Activated T-cell treated with anti-CD3 and anti-CD28 coated beads, Interleukin-2, amount 50 U/mL, for 24 hours (primary cell): Measurements from ENCODE around the gene PRSS57.

Experiments used
- DNase-seq: peaks from one replicate; pipeline ENCODE4 v3.0.0-alpha.2; 2020
- H3K27ac Mint-ChIP-seq: 2 replicates; pipeline ENCODE4 v1.8.0; 2020; ENCODE audit warnings: mild to moderate bottlenecking, mixed read lengths
- H3K27me3 Mint-ChIP-seq: 2 replicates; pipeline ENCODE4 v1.8.0; 2020; ENCODE audit warnings: mixed read lengths
- H3K36me3 Mint-ChIP-seq: 2 replicates; pipeline ENCODE4 v1.8.0; 2020; ENCODE audit warnings: low read depth, mixed read lengths
- H3K4me1 Mint-ChIP-seq: 2 replicates; pipeline ENCODE4 v1.8.0; 2020; ENCODE audit warnings: low read depth, mixed read lengths
- H3K4me3 Mint-ChIP-seq: 2 replicates; pipeline ENCODE4 v1.8.0; 2020; ENCODE audit warnings: mild to moderate bottlenecking, moderate library complexity, mixed read lengths
- H3K9me3 Mint-ChIP-seq: 2 replicates; pipeline ENCODE4 v1.8.0; 2020; ENCODE audit warnings: mixed read lengths

PRSS57 gene

DNA sequence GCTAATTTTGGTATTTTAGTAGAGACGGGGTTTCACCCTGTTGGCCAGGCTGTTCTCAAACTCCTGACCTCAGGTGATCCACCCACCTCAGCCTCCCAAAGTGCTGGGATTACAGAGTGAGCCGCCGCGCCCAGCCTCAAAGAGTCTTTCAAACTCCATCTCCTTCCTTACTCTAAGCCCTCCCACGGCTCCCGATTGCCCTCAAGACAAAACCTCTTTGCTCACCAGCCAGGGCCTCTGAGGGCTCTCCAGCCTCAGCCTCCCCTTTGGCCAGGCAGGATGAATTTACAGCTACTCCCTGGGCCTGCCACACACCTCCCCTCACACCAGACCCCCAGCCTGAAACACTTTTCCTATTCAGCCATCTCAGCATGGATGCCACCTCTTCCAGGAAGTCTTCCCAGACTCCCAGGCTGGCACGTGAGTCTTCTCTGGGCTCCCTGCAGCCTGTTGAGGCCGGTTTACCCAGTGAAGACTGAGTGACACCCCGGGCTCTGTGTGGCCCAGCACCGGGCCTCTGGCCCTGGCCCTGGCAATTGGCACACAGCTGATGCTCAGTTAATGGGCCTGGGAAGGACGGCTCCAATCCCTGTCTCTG lies 7.6 kb downstream of the PRSS57 start:
- H3K36me3 Mint-ChIP-seq = no peaks in the 10 kb centered on the region
- no peaks in the 10 kb centered on the region for H3K4me1 Mint-ChIP-seq
- H3K4me3 Mint-ChIP-seq = no peak overlapping the region
- DNase-seq = no peak
- no peaks in the 10 kb centered on the region for H3K9me3 Mint-ChIP-seq
- no peak overlapping the region for H3K27ac Mint-ChIP-seq
- no peaks in the 10 kb centered on the region for H3K27me3 Mint-ChIP-seq

DNA sequence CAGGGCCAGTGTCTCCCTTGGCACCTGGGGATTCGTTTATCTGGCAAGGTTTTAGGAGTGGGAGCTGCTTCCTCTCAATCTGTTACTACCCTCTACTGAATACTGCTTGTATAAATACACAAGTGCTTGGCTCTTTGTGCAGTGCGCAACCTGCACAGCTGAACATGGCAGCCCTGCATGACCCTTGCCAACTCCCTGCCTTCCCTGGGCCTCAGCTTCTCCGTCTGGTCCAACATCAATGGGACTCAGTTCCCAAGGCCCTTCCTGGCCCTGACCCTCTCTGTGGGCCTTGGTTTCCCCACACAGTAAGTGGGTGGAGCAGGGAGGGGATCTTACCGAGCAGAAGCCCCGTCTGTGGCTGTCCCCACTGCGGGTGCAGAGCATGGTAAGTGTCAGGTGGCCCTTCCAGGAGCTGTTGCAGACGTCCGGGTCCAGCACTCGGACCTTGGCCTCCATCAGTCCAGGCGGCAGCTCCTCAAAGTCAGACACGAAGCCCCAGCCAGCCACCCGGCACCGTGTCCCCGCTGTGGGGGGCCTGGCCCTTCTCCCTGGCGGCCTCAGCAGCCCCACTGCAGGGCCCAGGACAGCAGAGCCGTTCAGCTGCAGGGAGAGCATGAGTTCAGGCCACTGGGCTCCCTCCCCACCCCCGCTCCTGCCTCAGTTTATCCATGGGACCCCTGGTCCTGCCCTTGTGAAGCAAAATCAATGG lies 8.5 kb downstream of the PRSS57 start:
- no peaks in the 10 kb centered on the region for H3K4me1 Mint-ChIP-seq

DNA sequence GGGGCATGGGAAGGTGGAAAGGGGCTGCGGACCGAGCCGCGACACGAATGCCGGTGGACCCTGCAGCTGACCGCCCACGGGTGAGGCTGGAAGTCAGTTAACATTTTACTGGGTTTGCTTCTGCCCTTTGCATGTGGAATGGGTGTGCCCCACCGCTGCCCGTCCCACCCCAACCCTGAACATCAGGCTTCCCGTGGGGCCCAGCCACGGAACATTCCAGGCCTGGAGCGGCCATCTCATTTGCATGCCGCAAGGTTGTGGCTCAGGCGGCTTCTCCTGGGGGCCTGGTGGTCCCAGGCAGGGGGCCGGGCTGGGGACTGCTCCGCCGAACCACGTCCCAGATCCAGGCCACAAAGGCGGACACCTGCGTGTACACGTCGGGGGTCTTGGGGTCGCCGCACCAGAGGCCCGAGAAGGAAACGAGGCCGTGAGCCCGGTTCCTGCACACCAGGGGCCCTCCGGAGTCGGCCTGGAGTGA lies 9.8 kb downstream of the PRSS57 start:
- Mint-ChIP-seq H3K36me3 (no peaks in the 10 kb centered on the region), H3K9me3 (no peaks in the 10 kb centered on the region), H3K4me1 (peaks cover 5% of the 10 kb centered on the region), H3K27me3 (no peaks in the 10 kb centered on the region), H3K4me3 (no peak overlapping the region), H3K27ac (no peak overlapping the region)
- no peak for DNase-seq

More for the DNA sequence above, 8.5 kb downstream of the PRSS57 start:
- Mint-ChIP-seq H3K36me3 (no peaks in the 10 kb centered on the region), H3K27me3 (no peaks in the 10 kb centered on the region), H3K9me3 (no peaks in the 10 kb centered on the region), H3K4me3 (no peak overlapping the region), H3K27ac (no peak overlapping the region)
- no peak for DNase-seq

DNA sequence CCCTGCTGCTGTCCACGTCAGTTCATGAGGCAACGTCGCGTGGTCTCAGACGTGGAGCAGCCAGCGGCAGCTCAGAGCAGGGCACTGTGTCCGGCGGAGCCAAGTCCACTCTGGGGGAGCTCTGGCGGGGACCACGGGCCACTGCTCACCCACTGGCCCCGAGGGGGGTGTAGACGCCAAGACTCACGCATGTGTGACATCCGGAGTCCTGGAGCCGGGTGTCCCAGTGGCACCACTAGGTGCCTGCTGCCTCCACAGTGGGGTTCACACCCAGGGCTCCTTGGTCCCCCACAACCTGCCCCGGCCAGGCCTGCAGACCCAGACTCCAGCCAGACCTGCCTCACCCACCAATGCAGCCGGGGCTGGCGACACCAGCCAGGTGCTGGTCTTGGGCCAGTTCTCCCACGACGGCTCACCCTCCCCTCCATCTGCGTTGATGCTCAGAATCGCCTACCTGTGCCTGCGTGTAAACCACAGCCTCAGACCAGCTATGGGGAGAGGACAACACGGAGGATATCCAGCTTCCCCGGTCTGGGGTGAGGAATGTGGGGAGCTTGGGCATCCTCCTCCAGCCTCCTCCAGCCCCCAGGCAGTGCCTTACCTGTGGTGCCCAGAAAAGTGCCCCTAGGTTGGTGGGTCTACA lies 12.5 kb downstream of the PRSS57 start:
- Mint-ChIP-seq H3K36me3 (no peaks in the 10 kb centered on the region), H3K9me3 (no peaks in the 10 kb centered on the region), H3K27me3 (peaks cover under 1% of the 10 kb centered on the region), H3K27ac (no peak overlapping the region), H3K4me1 (peaks cover 11% of the 10 kb centered on the region), H3K4me3 (no peak overlapping the region)
- no peak for DNase-seq

DNA sequence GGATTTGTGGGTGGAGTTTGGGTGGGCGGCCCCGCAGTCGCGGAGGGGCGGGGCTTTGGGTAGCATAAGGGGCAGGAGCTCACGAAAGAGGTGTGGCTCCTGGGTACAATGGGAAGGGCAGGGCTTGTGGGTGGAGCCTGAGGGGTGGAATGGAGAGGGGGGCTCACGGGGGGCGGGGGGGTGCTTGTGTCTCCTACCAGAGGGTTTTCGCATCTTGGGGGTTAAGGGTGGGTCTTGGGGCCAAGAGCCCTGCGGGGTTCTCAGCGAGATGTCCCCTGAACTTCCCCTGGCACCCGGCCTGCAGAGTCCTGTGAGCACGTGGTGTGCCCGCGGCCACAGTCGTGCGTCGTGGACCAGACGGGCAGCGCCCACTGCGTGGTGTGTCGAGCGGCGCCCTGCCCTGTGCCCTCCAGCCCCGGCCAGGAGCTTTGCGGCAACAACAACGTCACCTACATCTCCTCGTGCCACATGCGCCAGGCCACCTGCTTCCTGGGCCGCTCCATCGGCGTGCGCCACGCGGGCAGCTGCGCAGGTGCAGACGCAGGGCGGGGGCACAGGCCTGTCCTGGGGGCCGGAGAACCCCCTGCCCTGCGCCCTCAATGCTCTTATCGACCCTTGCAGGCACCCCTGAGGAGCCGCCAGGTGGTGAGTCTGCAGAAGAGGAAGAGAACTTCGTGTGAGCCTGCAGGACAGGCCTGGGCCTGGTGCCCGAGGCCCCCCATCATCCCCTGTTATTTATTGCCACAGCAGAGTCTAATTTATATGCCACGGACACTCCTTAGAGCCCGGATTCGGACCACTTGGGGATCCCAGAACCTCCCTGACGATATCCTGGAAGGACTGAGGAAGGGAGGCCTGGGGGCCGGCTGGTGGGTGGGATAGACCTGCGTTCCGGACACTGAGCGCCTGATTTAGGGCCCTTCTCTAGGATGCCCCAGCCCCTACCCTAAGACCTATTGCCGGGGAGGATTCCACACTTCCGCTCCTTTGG lies 13.9 kb downstream of the PRSS57 start:
- no peaks in the 10 kb centered on the region for H3K36me3 Mint-ChIP-seq
- no peaks in the 10 kb centered on the region for H3K9me3 Mint-ChIP-seq
- H3K27me3 Mint-ChIP-seq = peaks cover 10% of the 10 kb centered on the region
- no peak for DNase-seq
- H3K4me1 Mint-ChIP-seq = peaks cover 14% of the 10 kb centered on the region
- H3K4me3 Mint-ChIP-seq = peak overlapping the region; percentile 82
- H3K27ac Mint-ChIP-seq = peak overlapping the region; percentile 99

DNA sequence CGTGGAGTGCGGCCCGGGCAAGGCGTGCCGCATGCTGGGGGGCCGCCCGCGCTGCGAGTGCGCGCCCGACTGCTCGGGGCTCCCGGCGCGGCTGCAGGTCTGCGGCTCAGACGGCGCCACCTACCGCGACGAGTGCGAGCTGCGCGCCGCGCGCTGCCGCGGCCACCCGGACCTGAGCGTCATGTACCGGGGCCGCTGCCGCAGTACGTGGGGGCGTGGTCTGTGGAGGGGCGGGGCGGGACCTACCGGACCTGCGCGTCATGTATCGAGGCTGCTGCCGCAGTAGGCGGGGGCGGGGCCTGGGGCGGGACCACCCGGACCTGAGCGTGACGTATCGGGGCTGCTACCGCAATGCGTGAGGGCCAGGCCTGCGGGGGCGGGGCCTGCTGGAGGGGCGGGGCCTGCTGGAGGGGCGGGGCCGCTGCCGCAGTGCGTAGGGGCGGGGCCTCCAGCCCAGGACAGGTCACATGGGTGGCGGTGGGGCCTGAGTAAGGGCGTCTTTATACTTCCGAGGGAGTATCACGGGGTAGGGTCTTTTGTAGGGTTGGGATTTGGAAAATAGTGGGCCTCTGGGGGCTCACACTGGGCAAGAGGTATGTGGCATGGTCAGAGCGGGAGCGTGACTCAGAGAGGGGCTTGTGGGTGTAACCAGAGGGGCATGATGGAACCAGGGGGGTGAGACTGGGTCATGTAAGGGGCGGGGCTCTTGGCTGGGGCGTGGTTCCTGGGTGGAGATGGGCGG lies 14.8 kb downstream of the PRSS57 start:
- Mint-ChIP-seq H3K27ac (peak overlapping the region; percentile 99), H3K36me3 (no peaks in the 10 kb centered on the region), H3K27me3 (peaks cover 15% of the 10 kb centered on the region), H3K9me3 (no peaks in the 10 kb centered on the region), H3K4me3 (peak overlapping the region; percentile 82), H3K4me1 (peaks cover 14% of the 10 kb centered on the region)
- peak; percentile 99 for DNase-seq

DNA sequence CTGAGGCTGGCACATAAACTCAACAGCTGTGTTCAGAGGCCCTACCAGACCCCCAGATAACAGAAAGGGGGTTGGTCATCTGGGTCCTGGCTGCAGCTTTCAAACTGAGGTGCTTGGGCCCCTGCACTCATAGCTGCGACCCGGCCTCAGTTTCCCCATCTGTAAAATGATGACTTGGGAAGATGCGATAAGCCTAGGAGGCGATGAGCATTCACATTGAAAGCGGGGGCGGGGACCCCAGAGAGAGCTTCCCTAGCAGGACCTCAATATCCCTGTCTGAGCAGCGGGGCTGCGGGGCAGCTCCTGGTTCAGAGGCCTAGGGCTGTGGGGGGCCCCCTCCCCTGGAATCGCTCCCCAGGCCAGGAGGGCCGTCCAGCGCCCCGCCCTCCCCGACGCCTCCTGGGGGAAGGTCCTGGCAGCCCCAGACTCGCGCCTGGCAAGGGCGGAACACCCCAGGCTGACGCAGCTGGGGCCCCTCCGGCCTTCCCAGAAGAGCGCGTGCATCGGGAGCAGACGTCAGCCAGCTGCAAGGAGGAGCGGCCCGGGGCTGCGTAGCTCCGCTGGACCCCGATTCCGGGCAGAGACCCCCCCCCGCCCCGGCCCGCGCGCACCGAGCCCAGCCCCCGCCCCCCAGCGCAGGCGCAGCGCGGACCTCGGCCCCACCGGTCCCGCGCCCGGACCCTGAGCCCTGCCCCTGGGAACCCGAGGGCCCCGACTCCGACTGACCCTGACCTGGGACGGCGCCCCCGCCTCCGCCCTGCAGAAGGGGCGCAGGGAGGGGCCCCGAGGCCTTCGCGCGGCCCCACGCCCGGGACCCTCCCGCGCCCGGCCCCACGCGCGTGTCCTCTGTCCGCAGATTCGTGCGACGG lies 15.6 kb downstream of the PRSS57 start:
- H3K4me3 Mint-ChIP-seq = peak overlapping the region; percentile 82
- H3K4me1 Mint-ChIP-seq = peaks cover 17% of the 10 kb centered on the region
- peak overlapping the region; percentile 72 for H3K27ac Mint-ChIP-seq
- peak; percentile 68 for DNase-seq
- no peaks in the 10 kb centered on the region for H3K36me3 Mint-ChIP-seq
- H3K9me3 Mint-ChIP-seq = no peaks in the 10 kb centered on the region
- peaks cover 21% of the 10 kb centered on the region for H3K27me3 Mint-ChIP-seq

DNA sequence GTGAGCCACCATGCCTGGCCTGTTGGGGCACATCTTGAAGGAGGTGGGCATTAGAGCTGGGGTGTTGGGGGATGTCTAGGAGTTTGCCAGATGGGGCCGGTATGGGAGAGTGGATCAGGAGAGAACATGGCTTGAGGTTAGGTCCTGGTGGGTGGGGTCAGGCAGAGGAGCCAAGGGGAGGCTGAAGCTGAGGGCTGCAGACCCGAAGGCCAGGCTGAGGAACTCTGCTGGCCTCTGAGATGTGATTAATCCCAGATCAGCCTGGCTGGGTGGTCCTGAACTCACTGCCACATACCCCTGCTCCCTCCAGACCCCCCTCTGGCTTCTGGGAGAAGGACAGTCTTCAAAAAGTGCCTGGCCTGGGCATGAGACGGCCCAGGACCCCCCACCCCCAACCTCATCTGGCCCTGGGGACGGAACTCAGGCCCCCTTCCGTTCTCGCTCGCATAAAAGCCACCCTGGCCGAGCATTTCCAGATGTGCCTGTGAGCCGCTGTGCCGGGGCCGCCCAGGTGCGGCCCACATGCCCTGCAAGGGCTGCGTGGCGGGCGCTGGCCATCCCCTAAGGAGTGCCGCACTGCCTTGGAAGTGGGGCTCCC lies 16.4 kb downstream of the PRSS57 start:
- no peaks in the 10 kb centered on the region for H3K9me3 Mint-ChIP-seq
- no peaks in the 10 kb centered on the region for H3K36me3 Mint-ChIP-seq
- no peak for DNase-seq
- H3K4me3 Mint-ChIP-seq = peak overlapping the region; percentile 76
- H3K27me3 Mint-ChIP-seq = peaks cover 26% of the 10 kb centered on the region
- H3K27ac Mint-ChIP-seq = peak overlapping the region; percentile 55
- peaks cover 17% of the 10 kb centered on the region for H3K4me1 Mint-ChIP-seq

DNA sequence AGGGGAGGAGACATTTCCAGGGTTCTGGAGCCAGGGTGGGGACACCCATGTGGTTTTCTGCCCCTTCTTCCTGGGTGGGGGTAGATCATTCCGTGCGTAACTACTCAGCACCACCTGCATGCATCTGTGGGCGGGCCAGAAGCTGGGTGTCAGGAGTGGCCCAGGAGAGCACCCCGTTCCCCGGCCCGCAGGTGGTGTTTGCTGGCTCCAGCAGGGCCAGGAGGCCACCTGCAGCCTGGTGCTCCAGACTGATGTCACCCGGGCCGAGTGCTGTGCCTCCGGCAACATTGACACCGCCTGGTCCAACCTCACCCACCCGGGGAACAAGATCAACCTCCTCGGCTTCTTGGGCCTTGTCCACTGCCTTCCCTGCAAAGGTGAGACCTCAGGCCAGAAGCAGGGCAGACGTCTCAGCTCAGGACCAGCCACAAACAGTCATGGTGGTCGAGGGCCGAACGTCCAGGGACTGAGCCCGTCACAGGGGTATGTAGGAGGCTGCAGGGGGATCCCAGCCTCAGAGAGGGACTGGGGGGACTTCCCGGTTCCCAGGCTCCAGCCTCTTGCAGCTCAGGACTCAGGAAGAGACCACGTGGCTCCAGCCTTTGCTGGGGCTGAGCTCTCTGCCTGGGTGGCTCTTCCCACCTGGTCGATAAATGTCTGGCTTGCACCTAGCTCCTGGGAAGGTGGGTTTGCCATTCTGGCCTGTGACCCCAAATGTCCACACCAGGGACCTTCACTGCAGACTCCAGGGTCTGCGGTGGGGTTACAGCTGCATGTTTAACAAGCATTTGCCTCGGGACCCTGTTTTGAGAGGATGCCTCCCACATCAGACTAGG lies 17.4 kb downstream of the PRSS57 start:
- Mint-ChIP-seq H3K4me1 (peaks cover 17% of the 10 kb centered on the region), H3K36me3 (no peaks in the 10 kb centered on the region), H3K27me3 (peaks cover 32% of the 10 kb centered on the region), H3K9me3 (no peaks in the 10 kb centered on the region), H3K4me3 (peak overlapping the region; percentile 42), H3K27ac (no peak overlapping the region)
- no peak for DNase-seq

DNA sequence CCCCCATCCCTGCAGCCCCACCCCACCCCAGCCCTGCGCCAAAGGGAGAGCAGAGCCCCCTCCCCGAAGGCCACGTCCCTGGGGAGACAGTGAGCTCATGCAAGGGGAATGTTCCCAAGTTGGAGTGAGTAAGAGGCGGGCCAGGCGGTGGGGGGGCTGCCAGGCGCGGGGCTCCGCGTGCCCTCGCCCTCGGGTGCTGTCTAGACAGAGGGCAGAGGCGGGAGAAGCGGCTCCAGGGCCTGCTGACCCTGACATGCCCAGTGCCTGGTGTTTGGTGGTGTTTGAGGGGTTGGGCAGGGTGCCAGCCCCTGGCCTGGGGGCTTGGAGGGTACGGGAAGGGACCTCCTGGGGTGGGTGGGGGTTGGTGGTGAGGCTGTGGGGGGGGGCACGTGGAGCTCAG lies 18.1 kb downstream of the PRSS57 start:
- H3K27me3 Mint-ChIP-seq = peaks cover 32% of the 10 kb centered on the region
- peaks cover 17% of the 10 kb centered on the region for H3K4me1 Mint-ChIP-seq
- H3K4me3 Mint-ChIP-seq = no peak overlapping the region
- no peak overlapping the region for H3K27ac Mint-ChIP-seq
- H3K9me3 Mint-ChIP-seq = no peaks in the 10 kb centered on the region
- DNase-seq = no peak
- H3K36me3 Mint-ChIP-seq = no peaks in the 10 kb centered on the region

DNA sequence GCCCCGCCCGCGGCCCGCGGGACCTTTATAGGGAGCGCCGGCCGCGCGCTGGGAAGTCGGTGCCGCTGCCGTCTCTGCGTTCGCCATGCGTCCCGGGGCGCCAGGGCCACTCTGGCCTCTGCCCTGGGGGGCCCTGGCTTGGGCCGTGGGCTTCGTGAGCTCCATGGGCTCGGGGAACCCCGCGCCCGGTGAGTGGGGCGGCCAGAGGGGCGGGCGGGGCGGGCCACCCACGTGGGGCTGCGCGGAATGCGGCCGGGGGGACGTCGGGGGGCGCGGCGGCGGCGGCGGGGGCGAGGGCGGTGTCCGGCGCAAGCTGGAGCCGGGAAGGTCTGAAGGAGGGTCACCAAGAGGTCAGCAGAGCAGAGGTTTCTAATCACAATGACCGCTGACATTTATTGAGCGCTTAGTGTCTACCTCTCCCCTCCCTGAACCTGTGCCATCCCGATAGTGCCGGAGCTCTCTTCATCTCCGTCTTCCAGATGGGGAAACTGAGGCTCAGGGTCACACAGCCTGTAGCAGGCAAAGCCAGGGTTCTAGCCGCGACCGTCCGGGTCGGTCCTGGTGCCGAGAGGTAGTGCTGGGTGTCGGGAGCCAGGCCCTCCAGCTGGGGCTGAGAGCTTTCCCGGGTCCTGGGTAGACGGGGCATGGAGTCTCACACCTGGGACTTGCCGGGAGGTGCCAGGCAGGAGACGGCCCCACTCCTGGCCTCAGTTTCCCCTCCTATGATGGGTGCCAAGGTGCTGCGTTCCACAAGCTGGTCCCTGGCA lies 18.7 kb downstream of the PRSS57 start, which contains the start of gene FSTL3:
Gene FSTL3, plus strand, starts transcription at position 54 of the 767 bp plus-strand sequence. Its CDS starts 32 bp downstream, at position 86.
- no peak within 1 kb of the TSS for H3K4me3 Mint-ChIP-seq
- peaks cover 16% of the 10 kb centered on the region for H3K4me1 Mint-ChIP-seq
- DNase-seq = no peak
- H3K27ac Mint-ChIP-seq = peak within 1 kb of the TSS; percentile 7
- no peaks in the 10 kb centered on the region for H3K36me3 Mint-ChIP-seq
- no peaks in the 10 kb centered on the region for H3K9me3 Mint-ChIP-seq
- H3K27me3 Mint-ChIP-seq = peaks cover 32% of the 10 kb centered on the region
